ENCODE measurements around the gene ATXN1.
"Not testable (repeated sequence)": the region's sequence is repeated elsewhere in the genome, so short reads cannot be mapped to it uniquely, and the experiment has no call there.

The ATXN1 gene

DNA sequence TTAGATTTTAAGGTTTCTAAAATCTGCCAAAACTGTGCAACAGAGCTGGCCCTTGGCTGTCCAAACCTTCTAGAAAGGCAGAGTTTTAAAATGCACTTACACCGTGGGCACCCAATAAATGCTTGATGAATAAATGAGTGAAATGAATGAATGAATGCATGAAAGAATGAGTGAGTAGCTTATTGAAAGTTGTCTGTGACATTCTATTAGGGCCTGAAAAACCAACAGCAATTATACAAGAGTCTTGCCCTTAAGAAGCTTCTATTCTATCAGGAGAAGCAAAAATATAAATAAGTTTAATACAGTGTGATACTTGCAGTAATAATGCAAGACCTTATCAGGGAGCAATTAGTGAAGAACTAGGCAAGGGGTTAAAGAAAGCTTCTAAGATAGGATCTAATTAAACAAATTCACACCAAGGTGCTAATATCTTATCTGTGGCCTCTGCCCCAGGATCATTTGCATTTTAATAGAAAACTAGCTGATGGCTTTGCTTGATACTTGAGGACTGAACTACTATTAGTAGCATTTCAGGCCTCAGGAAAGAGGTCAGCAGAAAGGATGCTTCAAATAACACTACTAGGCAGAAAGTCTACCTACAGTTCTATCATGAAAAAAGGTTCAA is 292.2 kb downstream of the ATXN1 start:
- no peak for DNase-seq

DNA sequence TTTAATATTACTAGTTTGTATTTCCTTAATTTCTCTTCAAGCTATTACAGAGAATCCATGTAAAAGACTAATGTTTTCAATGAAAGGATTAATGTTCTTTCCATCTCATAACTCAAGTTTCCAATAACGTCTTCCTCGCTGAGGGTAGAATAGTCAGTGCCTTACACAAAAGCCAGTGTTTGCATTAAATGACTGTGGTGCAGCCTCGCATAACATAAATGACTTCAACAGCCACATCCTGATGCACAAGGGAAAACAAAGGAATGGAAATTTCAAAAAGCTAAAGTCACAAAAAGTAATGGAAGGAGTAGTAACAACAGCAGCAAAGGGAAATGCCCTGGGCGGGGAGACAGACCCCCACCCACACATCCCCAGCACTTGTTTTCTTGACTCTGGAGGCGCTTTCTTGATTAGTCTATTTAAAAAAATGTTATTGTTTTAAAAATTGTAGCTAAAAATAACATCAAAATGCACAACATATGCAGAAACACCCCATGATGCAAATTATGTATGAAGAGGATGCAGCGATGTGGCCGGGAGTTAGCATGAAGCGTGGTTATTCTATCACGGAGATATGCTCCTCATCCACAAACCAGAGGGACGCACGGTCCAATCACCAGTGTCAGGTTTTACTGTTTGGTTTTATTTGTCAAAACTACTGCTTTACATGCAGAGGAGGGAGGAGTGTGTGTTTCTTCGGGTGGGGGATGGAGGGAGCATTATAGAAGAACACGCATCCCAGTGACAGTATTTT is 294.3 kb downstream of the ATXN1 start:
- no peak for DNase-seq

- no peak for DNase-seq
Observed at GRCh38 chr6:16464045-16464444, 297.2 kb downstream of the ATXN1 start.

DNA sequence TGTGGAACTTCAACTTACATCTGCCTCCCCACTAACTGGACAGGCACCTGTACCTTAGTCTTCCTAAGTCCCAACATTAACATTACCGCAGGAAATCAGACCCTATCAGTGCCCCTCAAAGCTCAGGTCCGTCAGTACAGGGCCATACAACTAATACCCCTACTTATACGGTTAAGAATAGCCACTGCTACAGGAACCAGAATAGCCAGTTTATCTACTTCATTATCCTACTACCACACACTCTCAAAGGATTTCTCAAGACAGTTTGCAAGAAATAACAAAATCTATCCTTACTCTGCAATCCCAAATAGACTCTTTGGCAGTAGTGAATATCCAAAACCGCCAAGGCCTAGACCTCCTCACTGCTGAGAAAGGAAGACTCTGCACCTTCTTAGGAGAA is 298.0 kb downstream of the ATXN1 start:
- not testable (repeated sequence) for DNase-seq

DNA sequence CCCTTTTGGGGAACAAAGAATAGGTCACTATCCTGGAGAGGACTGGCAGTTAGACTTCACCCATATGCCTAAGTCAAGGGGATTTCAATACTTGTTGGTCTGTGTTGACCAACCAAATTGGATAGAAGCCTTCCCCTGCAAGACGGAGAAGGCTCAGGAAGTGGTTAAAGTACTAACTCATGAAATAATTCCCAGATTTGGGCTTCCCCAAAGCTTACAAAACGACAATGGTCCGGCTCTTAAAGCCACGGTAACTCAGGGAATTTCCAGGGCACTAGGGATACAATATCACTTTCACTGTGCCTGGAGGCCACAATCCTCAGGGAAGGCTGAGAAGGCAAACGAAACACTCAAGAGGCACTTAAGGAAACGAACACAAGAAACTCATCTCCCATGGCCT is 299.8 kb downstream of the ATXN1 start:
- no peak for DNase-seq

DNA sequence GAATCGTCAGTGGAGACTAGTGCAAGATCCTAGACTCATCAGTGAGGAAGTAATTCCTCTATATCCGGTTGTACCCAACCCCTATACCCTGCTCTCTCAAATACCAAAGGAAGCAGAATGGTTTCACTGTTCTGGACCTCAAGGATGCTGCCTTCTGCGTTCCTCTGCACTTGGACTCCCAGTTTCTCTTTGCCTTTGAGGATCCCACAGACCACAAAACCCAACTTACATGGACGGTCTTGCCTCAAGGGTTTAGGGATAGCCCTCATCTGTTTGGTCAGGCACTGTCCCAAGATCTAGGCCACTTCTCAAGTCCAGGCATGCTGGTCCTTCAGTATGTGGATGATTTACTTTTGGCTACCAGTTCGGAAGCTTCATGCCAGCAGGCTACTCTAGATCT is 301.8 kb downstream of the ATXN1 start:
- not testable (repeated sequence) for DNase-seq

GRCh38 chr6:16452348-16452747 is 308.9 kb downstream of the ATXN1 start:
- no peak for DNase-seq

DNA sequence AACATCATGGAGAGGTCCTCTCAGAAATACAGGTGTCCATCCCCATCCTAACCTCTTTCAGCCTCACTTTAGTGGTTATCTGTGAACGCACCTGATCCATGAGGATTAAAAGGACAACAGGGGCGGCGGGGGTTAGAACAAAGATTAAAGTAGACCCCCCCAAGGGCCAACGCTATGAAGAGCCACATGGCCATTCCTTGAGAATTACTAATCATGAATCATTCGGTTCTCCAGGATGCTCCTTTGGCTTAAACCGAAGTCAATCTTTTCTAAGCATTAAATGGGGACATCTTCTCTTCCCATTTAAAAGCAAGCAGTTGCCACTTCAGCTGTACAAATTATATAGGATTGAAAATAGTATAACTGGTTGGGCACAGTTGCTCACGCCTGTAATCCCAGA is 310.4 kb downstream of the ATXN1 start:
- no peak for DNase-seq

GRCh38 chr6:16450285-16450684 is 311.0 kb downstream of the ATXN1 start:
- no peak for DNase-seq

DNA sequence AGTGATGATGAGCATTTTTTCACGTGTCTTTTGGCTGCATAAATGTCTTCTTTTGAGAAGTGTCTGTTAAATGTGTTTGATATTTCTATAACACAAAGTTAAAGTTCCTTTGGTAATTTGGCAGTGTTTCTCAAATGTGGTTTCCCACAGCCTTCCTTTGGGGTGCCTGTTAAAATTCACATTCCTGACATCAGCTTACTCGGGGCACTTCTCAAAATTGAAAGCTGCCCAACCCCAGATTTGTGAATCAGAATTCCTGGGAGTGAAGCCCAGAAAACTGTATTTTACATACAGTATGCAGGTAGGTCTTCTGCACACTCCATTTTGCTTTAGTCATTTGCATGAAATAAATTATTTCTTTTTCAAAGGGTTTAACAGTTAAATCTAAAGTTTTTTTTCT is 315.0 kb downstream of the ATXN1 start:
- no peak for DNase-seq

- DNase-seq: no peak
Observed at GRCh38 chr6:16442031-16442430, 319.2 kb downstream of the ATXN1 start.

DNA sequence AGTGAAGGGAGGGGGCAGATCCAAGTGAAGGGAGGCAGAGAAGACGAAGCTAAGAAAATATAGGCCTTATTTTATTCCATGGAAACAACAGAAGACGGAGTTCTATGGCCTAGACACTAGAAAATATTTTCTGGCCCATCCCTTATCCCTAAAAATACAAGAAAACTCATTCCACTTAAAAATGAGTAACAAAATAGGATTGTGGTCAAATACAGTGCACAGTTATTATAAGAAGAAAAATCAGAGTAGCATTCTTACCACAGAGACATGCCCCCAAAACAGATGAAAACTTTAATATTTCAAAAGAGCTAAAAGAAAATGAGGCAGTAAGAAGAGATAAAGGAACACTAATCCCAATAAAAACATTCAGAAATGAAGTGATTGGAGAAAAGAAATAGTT is 320.0 kb downstream of the ATXN1 start:
- no peak for DNase-seq

GRCh38 chr6:16440636-16441212 is 320.5 kb downstream of the ATXN1 start:
- no peak for DNase-seq

GRCh38 chr6:16438718-16439591 is 322.3 kb downstream of the ATXN1 start:
- no peak for DNase-seq

DNA sequence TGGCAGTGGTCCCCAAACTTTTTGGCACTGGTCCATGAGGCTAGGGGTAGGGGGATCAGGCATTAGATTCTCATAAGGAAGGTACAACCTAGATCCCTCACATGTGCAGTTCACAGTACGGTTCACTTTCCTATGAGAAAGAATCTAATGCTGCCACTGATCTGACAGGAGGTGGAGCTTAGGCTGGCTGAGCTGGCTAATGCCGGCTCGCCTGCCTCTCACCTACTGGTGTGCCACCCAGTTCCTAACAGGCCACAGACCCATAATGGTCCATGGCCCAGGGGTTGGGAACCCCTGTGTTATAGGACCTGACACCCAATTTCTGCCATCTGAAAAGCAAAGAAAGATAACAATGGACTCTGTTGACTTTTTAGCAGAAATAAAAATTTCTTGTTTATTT is 323.3 kb downstream of the ATXN1 start:
- DNase-seq: no peak

- no peak for DNase-seq
Observed at GRCh38 chr6:16437095-16437494, 324.2 kb downstream of the ATXN1 start.

DNA sequence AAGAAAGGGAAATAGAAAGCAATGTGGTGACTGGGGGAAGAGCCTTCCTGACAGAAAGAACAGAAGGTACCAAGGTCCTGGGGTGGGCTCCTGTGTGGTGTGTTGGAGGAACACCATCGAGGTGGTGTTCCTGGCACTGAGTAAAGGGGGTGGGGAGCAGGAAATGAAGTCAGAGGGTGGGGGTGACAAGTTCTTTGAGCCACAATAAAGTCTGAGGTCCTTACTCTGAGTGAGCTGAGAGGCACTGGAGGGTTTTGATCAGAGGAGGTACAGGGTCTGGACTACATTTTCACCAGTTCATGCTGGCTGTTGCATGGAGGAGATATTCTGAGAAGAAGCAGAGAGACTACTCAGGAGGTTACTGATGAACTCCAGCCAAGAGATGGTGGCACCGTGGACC is 324.7 kb downstream of the ATXN1 start:
- no peak for DNase-seq

- no peak for DNase-seq
Observed at GRCh38 chr6:16434885-16435284, 326.4 kb downstream of the ATXN1 start.

DNA sequence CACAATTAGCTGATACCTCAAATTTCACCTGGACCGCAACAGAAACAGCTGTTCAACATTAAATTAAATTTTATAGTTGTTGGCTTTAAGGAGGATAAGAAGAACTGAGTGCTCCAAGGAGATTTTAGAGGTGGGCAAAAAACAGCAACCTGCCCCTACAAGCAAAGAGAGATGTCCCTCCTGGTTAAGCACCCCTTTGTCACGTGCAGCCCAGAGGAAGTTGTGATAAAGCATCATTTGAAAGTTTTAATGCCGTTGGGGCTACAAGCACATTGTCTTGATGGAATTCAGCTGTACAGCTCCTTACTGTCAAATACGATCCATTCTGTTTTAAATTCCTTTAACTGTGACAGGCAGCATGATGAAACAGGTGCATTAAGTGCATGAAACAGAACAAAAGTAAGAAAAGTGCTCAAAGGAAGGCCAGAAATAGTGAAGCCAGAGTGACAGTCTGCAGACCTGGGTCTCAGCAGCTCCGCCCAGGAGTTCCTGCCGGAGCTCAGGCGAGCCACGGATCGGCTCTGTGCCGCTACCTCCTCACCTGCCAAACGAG is 327.8 kb downstream of the ATXN1 start:
- DNase-seq: no peak

DNA sequence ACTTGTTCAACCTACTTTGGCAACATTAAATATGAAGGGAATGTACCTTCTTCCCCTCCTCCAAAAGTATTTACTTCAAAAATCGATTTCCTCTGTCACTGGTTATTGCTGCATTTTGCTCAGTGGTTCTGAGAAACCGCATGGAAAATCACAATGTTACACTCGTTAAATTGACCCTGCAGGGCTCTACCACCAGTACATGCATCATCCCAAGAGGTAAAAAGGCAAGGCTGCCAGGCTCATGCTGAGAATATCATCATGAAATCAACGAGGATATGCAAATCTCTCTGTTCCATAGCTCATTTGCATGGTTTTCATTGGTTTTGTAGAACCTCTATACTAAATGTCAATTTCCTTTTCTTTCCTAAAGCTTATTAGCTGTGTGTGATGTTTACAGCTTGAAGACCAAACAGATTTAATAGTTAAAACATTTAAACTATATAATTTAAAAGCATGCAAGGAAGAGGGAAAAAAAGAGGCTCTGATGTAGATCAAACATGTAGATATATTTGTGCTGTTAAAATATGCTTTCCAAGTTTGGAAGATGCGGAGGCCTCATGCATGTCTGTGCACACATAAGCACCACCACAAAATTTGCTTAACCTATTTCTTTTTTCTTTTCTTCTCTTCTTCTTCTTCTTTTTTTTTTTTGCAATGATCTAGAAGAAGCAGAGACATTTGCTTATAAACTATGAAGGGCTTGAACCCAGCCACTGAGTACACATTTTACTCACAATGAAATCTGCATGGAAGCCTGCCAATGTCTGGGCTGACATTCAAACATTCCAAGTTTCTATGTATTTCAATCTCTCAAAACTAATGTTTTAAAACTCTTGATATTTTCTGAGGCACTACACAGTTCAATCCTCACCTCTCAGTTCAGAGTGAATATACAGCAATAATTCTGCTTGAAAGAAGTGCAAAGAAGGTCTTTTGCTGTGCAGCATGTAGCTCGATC is 328.9 kb downstream of the ATXN1 start:
- DNase-seq: no peak

DNA sequence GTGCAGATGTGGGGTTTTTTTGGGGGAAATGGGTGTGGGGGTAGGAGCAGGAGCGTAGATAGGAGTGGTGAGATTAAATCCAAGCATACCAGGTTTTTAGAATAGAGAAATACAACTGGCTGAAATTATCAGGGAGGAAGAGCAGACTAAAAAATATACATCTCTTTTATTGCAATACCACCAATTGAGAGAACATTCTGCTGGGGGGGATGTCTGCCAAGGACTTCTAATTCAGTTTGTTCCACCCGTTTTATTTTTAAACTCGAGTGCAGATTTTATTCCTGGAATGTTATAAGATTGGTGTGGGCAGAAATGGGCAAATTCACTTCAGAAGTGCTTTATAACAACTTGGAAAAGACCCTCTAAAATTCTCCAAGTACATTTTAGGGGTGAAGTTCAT is 330.2 kb downstream of the ATXN1 start:
- DNase-seq: no peak

Measured in activated gamma-delta T cell (primary cell).